HG02938 (cell line): ENCODE results near the gene NAPSA.

ENCODE experiments used
- ATAC-seq: cut with Tn5 transposase; IDR thresholded peaks from one replicate; pipeline ENCODE4 v1.9.1; 2021; ENCODE audit warnings: mild to moderate bottlenecking, moderate library complexity; ENCODE audit not compliant: unreplicated experiment

Gene NAPSA

DNA sequence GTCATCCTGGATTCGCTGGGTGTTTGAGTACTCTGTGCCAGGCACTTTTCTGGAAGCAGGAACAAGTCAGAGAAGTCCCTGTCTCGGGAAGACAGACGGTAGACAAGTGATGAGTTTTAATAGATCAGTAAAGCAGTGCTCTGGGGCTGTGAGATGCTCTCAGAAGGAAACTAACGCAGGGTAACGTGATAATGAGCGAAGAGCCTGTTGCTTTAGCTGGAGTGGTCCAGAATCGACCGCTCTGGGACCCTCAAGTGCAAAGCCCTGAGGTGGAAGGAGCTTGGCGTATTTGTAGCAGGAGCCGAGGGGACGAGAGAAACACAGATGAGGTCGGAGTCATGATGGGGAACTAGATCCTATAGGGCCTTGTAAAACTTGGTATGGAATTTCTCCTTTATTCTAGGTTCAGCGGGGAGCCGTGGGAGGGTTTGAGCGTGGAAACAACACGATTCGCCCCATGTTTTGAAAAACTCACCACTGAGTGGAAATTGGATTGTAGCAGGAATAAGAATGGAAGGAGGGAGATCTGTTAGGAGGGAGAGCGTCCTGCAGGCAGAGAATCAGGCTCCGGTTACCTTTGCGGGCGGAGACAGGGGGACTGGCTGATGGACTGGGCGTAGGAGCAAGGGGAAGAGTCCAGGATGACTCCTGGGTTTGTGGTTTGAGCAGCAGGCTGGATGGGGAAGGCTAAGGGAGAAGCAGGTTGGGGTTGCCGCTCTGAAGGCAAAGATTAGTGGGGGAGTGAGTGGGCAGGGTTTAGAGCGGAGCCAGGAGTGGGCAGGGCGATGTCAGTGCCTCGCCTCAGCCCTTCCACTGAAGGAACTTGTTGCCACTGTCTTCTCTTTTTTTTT, 19.5 kb upstream of the NAPSA start:
- ATAC-seq = no peak

DNA sequence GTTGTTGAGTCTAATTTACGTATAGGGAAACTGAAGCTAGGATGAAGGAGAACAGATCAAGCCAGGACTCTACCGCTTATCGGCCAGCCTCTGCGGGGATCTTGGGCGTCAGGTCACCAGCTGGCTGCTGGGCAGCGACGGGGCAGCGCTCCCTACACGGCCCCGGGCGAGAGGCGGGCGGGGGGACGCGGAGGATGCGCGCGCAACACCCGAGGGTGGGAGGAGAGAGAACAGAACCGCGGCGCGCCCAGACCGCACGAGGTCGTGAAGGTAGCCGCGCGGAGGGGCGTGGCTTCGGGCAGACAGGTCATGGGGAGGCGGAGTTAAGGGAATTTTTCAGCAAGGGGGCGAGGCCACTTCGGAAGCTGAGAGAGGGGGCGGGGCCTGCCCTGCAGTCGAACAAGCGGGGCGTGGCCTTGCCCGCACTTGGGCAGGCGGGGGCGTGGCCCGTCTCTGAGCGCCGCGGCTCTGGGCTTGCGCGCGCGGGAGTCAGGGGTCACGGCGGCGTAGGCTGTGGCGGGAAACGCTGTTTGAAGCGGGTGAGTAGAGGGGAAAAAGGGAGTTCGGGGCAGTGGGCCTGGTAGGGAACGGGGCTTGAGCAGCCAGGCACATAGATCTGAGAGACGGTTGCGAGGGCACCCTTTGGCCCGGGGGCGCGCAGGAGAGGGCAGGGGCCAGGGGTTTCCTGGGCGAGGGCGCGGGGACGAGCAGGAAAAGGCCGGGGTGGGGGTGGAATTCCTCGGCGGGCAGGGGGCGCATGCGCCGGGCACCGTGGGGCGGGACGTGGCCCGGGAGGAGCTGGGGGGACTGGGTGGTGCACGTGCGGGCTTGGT, 18.6 kb upstream of the NAPSA start, which contains the start of gene POLD1:
Gene POLD1 (plus strand): TSS at position 496 of the 833 bp plus-strand sequence. CDS start 14,505 bp downstream, outside the sequence.
- peak; percentile 85 for ATAC-seq

DNA sequence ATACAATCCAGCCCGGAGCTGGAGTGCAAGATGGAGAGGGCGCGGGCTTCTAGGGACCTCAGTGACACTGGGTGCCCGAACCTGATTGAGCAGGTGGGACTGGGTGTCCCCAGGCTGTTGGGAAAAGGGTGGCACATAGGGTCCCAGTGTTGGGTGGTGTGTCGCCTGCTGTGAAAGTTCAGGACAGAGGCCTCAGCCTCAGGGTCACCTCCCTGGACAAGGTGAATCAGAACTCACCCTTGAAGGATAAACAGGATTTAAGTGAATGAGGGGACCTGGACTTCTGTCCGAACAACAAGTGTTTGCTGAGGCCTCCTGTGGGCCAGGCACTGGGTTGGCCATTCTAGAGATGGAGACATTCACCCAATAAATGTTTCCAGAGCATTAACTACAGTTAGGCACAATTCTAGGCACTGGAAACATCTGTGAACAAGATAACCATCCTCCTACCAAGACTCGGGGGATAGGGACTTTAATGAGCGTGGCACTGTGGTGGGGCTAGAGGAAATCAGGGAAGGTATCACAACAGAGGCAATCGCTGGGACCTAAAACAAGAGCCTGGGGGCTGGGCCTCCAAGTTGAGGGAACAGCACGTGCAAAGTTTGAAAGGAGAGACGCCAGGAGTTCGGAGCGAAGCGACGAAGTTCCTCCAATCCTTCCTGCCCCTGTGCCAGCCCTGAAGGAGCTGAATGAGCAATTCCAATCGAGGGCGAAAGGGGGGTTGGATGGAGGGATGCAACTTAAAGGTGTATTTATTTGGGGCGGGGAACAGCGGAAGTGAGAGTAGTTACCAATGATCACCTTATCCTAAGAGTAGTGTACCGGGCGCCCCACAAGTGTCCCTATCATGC, 17.8 kb upstream of the NAPSA start:
- no peak for ATAC-seq

DNA sequence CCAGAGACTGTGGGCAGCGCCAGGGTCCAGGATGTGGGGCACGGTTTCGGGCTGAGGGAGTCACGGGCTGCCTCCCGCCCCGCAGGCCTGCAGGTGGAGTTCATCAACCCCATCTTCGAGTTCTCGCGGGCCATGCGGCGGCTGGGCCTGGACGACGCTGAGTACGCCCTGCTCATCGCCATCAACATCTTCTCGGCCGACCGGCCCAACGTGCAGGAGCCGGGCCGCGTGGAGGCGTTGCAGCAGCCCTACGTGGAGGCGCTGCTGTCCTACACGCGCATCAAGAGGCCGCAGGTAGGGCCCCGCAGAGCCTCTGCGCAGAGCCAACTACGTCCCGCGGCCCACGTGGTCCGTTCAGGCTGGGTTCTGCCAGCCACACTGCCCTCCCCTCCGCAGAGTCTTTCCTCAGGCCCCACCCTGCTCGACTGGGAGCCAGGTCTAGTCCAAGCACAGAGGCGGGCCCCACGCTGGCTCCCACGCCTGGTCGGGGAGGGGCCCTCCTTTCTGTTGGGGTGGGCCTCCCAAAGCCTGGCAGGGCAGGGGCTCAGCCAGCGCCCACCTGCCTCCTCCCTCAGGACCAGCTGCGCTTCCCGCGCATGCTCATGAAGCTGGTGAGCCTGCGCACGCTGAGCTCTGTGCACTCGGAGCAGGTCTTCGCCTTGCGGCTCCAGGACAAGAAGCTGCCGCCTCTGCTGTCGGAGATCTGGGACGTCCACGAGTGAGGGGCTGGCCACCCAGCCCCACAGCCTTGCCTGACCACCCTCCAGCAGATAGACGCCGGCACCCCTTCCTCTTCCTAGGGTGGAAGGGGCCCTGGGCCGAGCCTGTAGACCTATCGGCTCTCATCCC, 16.7 kb upstream of the NAPSA start:
- no peak for ATAC-seq

DNA sequence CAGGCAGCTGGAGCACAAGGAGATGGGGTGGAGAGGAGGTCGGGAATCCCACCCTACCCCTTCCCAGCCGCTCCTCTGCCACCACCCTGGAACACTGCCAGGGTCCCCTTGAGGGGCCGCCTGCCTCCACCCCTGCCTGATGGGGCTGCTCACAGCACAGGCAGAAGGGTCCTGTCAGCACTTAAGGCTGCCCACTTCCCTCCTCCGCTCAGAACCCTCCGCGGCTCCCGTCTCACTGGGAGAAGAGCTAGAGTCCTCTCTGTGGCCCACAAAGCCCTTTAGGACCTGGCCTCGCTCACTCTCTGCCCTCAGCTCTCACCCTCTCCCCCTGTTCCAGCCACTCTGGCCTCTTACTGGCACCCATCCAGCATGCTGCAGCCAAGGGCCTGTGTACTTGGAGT, 15.3 kb upstream of the NAPSA start:
- no peak for ATAC-seq

DNA sequence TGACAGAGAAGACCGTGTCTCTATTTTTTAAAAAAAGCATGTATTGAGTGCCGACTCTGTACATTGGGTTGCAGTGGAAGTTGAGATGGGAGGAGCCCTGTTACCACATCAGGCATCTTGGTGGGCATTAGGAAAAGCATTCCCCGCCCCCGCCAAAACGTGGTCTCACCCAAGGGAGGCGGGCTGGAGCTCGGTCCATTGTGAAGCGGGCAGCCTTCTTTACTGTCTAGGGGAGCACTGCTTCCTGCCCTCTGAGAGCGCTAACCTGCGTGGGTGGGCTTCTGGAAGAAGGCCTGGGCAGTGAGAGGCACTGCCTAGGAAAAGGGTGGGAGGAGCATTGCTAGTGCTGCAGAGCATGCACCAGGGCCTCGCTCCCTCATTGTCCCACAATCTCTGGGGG, 14.7 kb upstream of the NAPSA start:
- ATAC-seq = no peak

DNA sequence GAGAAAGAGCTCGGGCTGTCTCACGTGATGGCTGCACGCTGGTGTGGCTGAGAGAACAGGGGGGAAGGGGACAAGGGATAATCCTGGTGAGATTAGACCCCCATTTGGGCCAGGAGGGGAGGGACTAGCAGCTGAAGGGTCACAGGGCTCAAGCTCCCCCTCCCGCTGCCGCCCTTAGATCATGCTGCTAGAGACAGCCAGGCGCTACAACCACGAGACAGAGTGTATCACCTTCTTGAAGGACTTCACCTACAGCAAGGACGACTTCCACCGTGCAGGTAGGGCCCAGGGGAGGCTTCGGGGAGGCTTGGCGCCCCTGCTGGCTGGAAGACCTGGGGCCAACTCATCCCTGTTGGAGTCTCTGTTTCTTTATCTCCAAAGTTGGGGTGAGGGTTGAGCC, 14.2 kb upstream of the NAPSA start:
- ATAC-seq = no peak

DNA sequence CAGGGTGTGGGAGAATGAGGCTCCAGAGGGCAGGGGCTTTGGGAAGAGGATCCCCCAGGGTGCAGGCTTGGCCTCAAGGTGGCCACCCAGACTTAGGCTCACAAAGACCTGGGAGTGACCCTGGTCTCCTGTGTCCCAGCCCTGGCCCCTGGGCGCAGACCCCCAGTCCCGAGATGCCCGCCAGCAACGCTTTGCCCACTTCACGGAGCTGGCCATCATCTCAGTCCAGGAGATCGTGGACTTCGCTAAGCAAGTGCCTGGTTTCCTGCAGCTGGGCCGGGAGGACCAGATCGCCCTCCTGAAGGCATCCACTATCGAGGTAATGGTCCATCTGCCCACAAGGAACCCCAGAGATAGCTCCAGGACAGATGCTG, 13.4 kb upstream of the NAPSA start:
- ATAC-seq = no peak

DNA sequence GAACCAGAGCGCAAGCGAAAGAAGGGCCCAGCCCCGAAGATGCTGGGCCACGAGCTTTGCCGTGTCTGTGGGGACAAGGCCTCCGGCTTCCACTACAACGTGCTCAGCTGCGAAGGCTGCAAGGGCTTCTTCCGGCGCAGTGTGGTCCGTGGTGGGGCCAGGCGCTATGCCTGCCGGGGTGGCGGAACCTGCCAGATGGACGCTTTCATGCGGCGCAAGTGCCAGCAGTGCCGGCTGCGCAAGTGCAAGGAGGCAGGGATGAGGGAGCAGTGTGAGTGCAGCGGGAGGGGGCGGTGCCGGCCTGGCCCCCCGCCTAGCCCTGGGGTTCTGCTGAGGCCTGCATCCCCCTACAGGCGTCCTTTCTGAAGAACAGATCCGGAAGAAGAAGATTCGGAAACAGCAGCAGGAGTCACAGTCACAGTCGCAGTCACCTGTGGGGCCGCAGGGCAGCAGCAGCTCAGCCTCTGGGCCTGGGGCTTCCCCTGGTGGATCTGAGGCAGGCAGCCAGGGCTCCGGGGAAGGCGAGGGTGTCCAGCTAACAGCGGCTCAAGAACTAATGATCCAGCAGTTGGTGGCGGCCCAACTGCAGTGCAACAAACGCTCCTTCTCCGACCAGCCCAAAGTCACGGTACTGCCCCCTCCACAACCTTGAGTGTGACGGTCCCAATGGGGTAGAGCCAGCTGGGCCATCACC, 12.9 kb upstream of the NAPSA start:
- ATAC-seq = no peak

DNA sequence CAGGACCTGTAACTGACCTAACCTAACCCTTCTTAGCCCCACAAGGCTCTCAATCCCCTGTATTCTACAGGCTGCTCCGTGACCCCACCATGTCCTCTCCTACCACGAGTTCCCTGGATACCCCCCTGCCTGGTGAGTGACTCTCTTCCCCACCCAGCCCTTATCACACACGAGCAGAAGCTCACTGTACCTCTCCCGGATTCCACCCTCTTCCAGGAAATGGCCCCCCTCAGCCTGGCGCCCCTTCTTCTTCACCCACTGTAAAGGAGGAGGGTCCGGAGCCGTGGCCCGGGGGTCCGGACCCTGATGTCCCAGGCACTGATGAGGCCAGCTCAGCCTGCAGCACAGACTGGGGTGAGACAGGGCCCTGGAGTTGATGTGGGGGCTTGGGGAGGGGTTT, 12.1 kb upstream of the NAPSA start:
- ATAC-seq = no peak

DNA sequence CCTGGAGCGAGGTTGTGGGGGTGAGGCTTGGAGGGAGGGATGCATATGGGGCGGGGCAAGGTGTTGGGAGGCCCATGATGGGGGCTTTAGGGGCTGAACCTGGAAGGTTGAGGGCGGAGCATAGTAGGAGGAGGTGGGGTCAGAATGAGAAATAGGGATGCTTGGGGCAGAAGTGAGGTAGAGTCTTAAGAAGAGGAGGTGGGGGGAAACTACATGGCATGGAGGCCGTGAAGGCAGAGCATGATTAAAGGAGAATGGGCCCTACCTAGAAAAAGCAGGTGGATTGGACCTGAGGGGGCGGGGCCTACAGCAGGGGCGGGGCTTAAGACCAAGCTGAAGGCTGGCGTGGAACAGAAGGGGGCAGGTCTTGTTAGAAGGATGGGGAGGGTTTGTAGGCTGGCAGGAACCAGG, 11.6 kb upstream of the NAPSA start:
- ATAC-seq = peak; percentile 12

DNA sequence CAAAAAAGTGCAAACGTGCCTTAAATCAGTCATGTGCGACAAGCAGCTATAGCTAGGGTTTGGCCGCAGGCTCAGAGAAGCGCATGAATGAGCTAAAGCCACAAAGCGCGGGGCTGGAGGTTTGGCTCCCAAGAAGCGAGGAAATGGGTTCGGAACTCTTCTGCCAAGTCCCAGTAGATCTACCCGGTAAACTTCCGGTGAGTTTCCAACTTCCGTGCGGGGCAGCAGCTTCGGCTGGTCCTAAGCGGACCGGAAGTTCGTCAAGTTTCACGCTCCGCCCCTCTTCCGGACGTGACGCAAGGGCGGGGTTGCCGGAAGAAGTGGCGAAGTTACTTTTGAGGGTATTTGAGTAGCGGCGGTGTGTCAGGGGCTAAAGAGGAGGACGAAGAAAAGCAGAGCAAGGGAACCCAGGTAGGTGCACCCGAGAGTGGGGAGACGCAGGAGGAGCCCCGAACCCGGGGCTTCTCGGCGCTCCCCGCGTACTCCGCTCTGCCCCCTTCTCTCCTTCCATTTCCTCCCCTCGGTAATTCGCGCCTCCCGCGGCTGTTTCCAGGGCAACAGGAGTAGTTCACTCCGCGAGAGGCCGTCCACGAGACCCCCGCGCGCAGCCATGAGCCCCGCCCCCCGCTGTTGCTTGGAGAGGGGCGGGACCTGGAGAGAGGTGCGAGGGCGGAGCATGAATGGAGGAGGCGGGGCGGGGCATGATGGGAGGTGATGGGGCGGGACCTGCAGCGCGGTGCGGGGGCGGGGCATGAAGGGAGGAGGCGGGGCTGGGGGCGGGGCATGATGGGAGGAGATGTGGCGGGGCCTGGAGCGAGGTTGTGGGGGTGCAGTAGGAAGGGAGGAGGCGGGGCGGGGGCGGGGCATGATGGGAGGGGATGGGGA, 11.0 kb upstream of the NAPSA start, which contains the start of gene NR1H2:
Gene NR1H2 (plus strand): TSS at position 292 of the 885 bp plus-strand sequence. CDS start 1,149 bp downstream, outside the sequence.
- ATAC-seq = peak; percentile 80

DNA sequence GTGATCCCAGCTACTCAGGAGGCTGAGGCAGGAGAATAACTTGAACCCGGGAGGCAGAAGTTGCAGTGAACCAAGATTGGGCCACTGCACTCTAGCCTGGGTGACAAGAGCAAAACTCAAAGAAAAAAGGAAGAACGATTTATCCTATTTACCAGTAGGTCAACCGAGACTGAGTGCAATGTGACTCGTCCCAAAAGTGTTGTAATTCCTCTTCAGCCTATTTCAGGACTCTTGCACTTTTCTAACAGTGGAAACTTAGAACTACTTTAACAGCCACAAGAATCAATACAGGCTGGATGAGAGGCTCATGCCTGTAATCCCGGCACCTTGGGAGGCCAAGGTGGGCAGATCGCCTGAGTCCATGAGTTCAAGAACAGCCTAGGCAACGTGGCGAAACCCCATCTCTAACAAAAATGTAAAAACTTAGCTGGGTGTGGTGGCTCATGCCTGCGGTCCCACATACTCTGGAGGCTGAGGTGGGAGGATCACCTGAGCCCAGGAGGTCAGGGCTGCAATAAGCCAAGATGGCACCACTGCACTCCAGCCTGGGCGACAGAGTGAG, 6.6 kb upstream of the NAPSA start:
- ATAC-seq = no peak

DNA sequence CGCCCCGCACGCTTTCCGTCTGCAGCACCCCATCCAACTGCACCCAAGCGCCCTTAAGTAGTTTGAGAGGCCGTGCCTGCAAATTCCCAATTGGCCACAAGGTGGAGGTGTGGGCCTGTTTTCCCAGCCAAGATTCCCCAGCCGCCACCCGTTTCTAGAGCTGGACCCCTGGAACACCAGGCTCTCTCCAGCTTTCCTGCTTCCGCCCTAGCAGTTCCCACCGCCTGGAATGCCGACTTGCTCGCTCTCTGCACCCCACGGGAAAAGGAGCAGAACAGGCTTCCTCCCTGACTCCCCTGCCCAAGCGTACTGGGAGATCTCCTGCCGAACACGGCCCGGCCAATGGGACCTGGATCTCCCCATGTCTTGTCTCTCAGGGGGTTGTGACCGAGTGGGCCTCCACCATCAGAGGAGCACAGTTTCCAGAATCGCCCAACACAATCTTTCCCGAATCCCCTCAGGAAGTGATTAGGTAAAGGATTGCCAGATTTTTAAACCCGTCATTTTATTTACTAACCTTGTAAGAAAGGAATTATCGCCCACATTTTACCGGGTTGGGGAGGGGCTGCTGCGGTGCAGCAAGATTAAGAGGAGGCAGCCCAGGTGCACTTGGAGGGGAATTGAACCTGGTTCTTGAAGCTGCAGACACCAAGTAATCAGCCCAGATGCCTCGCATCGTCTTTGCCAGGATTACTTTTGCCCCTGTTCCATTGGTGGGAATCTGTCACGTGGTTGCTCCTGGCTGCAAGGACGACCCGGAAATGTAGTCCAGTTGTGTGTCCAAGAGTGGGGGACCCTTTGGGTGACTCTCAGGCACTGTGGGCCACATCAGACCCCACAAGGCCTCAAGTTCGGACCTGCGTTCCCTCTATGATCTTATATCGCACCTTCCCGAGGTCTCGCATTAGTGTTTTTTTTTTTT, 3.5 kb upstream of the NAPSA start:
- no peak for ATAC-seq

DNA sequence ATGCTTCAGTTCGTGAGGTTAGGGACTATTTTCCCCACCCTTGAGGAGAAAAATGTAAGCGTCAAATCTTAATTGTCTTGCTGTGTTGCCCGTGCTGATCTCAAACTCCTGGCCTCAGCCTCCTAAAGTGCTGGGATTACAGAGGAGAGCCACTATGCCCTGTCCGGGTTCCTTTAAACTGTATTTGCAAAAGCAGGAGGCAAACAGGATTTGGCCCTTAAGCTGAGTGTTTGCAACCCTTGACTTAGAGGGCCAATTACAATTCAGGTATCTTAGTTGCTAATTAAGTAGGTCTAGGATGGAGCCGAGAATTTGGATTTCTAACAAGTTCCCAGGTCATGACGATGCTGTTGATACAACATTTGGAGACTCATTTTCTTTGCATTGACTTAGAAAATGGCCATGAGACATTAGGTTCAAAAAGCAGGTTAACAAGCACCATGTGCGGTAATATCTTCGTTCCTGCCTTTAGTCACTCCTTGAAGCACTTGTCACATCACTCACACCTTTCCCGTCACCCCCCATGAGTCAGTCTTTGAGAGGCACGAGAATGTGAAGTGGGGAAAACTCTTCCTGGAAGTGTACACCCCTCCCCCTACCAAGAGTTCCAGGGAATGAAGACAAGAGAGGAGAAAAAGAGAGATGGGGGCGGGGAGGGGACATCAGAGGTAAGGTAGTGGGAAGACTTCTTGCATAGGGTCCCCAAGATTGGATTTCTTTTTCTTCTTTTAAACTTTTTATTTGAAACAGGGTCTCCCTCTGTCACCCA, 2.6 kb downstream of the NAPSA start:
- ATAC-seq = no peak

DNA sequence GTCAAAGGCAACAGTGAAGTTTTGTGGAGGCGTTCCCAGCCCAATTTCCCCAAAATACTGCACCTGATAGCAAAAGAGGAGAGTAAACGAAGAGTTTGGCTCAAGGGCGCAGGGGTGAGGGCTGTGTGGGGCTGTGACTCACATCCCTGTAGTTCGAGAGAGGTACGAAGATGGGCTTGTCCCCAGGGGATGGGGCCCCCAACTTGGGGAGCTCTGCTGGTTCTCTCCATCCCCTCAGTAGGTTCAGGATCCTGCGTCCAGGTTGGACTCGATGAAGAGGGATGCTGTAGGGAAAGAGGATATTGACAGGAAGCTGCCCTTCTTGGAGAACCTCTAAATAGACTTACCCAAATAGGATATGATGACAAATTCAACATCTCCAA, 3.4 kb downstream of the NAPSA start:
- no peak for ATAC-seq
